Activated CD4-positive, alpha-beta memory T cell treated with anti-CD3 and anti-CD28 coated beads, Interleukin-2, amount 10 ng/mL, durations not matched to agents 7 days and 5 days (primary cell): ENCODE results near the gene CDK5RAP3. TPM values are rescaled to one million over a fixed set of nuclear protein-coding genes. Genes with fewer than 3 reads are reported as not detected.

Source experiments
- CTCF ChIA-PET: fragments of 350-600 bp; sonication (Branson Sonifier 250); formaldehyde crosslinking; loops from one replicate; lab custom pipeline; 2021; ENCODE audit warnings: antibody characterized with exemption, inconsistent platforms; lab: Charles Lee
- POLR2A ChIA-PET: fragments of 350-600 bp; sonication (Branson Sonifier 250); formaldehyde crosslinking; loops from one replicate; lab custom pipeline; 2021; ENCODE audit warnings: antibody characterized with exemption; lab: Charles Lee
- DNase-seq: peaks from one replicate; pipeline ENCODE4 v3.0.0-alpha.2; 2020
- H3K27ac Mint-ChIP-seq: one replicate; pipeline ENCODE4 v1.8.0; 2021; ENCODE audit warnings: mild to moderate bottlenecking, mixed read lengths
- H3K27me3 Mint-ChIP-seq: one replicate; pipeline ENCODE4 v1.8.0; 2021; ENCODE audit warnings: mixed read lengths
- H3K36me3 Mint-ChIP-seq: one replicate; pipeline ENCODE4 v1.8.0; 2021; ENCODE audit warnings: low read depth, mixed read lengths
- H3K4me1 Mint-ChIP-seq: one replicate; pipeline ENCODE4 v1.8.0; 2021; ENCODE audit warnings: mixed read lengths
- H3K4me3 Mint-ChIP-seq: one replicate; pipeline ENCODE4 v1.8.0; 2021; ENCODE audit warnings: mild to moderate bottlenecking, mixed read lengths
- H3K9me3 Mint-ChIP-seq: one replicate; pipeline ENCODE4 v1.8.0; 2021; ENCODE audit warnings: mixed read lengths
- total RNA-seq, 2 experiments: library from RNA; stranded (reverse); gene quantifications; one replicate each; pipeline ENCODE4 v1.2.3, GENCODE V29; 2021

The CDK5RAP3 gene
- total RNA-seq, 2 experiments from 2014 or later = 194 to 205 TPM

GRCh38 chr17:47950448-47950847, 20.5 kb upstream of the CDK5RAP3 start:
- Mint-ChIP-seq H3K4me3 (no peak overlapping the region), H3K27ac (no peak overlapping the region), H3K4me1 (peaks cover 29% of the 10 kb centered on the region), H3K27me3 (no peaks in the 10 kb centered on the region), H3K36me3 (peaks cover 22% of the 10 kb centered on the region), H3K9me3 (no peaks in the 10 kb centered on the region)
- no peak for DNase-seq
- POLR2A ChIA-PET = interaction anchor here (1.2 to 3.2 kb wide), 6 partner anchors 9 to 120 kb away, joined by 3 to 19 read pairs (median 6); partner anchors contain the start of genes CDK5RAP3, PNPO and SP2
- CTCF ChIA-PET = interaction anchor here (0.6 to 12.8 kb wide), 19 partner anchors 9 to 571 kb away, joined by 3 to 229 read pairs (median 5); partner anchors contain the start of genes CDK5RAP3, PNPO and SCRN2

- DNase-seq = no peak
- Mint-ChIP-seq H3K27me3 (no peaks in the 10 kb centered on the region), H3K27ac (no peak overlapping the region), H3K9me3 (no peaks in the 10 kb centered on the region), H3K4me3 (no peak overlapping the region), H3K36me3 (peaks cover 6% of the 10 kb centered on the region), H3K4me1 (peaks cover 15% of the 10 kb centered on the region)
- POLR2A ChIA-PET = interaction anchor here (1.1 to 3.1 kb wide), 3 partner anchors 11 to 57 kb away, joined by 3 to 18 read pairs (median 6); partner anchors contain the start of genes CDK5RAP3, PNPO and SP2
- CTCF ChIA-PET = interaction anchor here (0.8 to 12.8 kb wide), 3 partner anchors 11 to 57 kb away, joined by 4 to 229 read pairs (median 19); partner anchors contain the start of genes CDK5RAP3 and PNPO
Measured at GRCh38 chr17:47952171-47953021, 18.5 kb upstream of the CDK5RAP3 start.

GRCh38 chr17:47953909-47954308, 17.0 kb upstream of the CDK5RAP3 start:
- H3K9me3 Mint-ChIP-seq = no peaks in the 10 kb centered on the region
- no peak overlapping the region for H3K27ac Mint-ChIP-seq
- peaks cover 11% of the 10 kb centered on the region for H3K4me1 Mint-ChIP-seq
- ChIA-PET CTCF (interaction anchor here (1.1 to 5.5 kb wide), 2 partner anchors 16 to 63 kb away, joined by 3 to 32 read pairs; partner anchors contain the start of gene CDK5RAP3), POLR2A (interaction anchor here (1.3 to 1.8 kb wide), 2 partner anchors 17 to 58 kb away, joined by 3 to 6 read pairs; partner anchors contain the start of genes CDK5RAP3 and SP2)
- DNase-seq = no peak
- H3K36me3 Mint-ChIP-seq = peaks cover 3% of the 10 kb centered on the region
- no peak overlapping the region for H3K4me3 Mint-ChIP-seq
- H3K27me3 Mint-ChIP-seq = no peaks in the 10 kb centered on the region

DNA sequence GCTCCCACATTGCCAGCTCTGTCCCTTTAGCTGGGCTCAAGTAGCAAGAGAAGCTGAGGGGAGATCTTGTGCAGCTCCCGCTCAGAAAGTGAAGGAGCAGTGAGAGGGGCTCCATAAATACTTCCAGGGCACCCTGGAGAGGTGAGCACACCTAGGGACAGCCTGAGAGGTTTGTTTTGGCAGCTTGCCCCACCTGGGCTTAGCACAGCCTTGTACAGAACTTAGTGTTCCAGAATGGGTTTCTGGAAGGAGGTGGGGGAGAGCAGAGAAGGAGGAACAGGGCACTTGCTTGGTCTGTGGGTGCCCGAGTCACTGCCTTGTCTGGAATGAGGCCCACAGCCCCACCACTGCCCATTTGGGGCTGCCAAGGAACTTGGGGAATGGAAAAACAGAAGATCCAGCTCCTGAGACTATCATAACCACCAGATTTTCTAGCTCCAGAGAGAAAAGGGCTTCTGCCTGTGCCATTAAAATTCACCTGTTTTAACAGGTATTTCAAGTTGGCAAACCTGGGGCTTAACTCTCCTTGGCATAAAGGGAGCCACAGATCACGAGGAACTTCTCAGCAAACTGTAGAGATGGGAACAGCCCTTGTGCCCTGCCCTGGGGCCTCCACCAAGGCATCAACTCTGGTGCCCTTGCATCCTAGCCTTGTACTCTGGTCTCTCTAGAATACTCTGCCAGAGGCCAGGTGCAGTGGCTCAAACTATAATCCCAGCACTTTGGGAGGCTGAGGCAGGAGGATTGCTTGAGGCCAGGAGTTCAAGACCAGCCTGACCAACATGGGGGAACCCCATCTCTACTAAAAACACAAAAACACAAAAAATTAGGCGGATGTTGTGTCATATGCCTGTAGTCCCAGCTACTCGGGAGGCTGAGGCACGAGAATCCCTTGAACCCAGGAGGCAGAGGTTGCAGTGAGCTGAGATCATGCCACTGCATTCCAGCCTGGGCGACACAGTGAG, 15.1 kb upstream of the CDK5RAP3 start:
- H3K27ac Mint-ChIP-seq = no peak overlapping the region
- no peaks in the 10 kb centered on the region for H3K36me3 Mint-ChIP-seq
- no peaks in the 10 kb centered on the region for H3K9me3 Mint-ChIP-seq
- H3K4me1 Mint-ChIP-seq = no peaks in the 10 kb centered on the region
- CTCF ChIA-PET = interaction anchor here (0.5 to 5.5 kb wide), 4 partner anchors 9 to 76 kb away, joined by 3 to 32 read pairs (median 17); partner anchors contain the start of gene CDK5RAP3
- H3K27me3 Mint-ChIP-seq = no peaks in the 10 kb centered on the region
- POLR2A ChIA-PET = interaction anchor here (1.3 to 1.8 kb wide), 2 partner anchors 15 to 60 kb away, joined by 3 to 6 read pairs; partner anchors contain the start of genes CDK5RAP3 and SP2
- H3K4me3 Mint-ChIP-seq = no peak overlapping the region
- no peak for DNase-seq

DNA sequence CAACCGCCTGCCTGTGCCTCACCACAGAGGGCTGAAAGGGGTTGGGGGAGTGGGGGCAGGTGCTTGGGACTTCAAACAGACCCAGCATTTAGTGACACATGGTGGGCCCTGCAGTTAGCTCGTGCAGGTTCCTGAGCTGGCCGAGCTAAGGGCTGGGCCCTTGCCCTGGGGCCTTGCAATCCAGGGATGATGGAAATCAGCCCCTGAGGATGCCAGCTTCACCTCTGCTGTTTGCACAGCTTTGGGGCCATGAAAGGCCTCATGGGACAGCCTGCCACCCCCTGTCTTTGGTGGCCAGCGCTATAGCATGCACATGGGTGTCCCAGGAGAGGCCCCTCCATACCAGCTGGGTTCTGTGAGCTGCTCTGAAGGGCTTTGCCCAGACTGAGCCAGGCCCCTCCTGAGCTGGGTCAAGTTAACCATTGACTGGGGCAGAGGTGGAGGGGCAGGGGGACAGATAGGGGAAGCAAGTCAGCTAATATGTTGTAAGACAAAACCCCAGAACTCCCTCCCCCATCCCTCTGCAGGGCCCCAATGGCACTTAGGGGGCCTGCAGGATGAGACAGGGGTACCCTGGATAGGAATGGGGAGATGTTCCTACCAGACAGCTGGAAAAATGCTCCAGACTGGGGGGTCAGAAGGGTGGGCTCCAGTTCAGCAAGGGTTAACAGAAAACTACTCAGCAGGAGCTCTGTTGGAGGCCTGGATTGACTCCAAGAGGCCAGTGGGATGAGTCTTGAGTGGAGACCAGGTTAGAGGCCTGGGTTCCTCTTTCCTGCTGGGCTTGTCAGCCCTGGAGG, 13.9 kb upstream of the CDK5RAP3 start:
- H3K4me3 Mint-ChIP-seq = no peak overlapping the region
- no peak overlapping the region for H3K27ac Mint-ChIP-seq
- peaks cover 2% of the 10 kb centered on the region for H3K27me3 Mint-ChIP-seq
- ChIA-PET CTCF (interaction anchor here (4.0 to 5.5 kb wide), 2 partner anchors 11 to 13 kb away, joined by 31 to 32 read pairs; partner anchors contain the start of gene CDK5RAP3), POLR2A (interaction anchor here (1.8 kb wide), 1 partner anchor 14 kb away, joined by 10 read pairs; the partner anchor contains the start of gene CDK5RAP3)
- no peaks in the 10 kb centered on the region for H3K36me3 Mint-ChIP-seq
- no peak for DNase-seq
- H3K9me3 Mint-ChIP-seq = no peaks in the 10 kb centered on the region
- H3K4me1 Mint-ChIP-seq = no peaks in the 10 kb centered on the region

DNA sequence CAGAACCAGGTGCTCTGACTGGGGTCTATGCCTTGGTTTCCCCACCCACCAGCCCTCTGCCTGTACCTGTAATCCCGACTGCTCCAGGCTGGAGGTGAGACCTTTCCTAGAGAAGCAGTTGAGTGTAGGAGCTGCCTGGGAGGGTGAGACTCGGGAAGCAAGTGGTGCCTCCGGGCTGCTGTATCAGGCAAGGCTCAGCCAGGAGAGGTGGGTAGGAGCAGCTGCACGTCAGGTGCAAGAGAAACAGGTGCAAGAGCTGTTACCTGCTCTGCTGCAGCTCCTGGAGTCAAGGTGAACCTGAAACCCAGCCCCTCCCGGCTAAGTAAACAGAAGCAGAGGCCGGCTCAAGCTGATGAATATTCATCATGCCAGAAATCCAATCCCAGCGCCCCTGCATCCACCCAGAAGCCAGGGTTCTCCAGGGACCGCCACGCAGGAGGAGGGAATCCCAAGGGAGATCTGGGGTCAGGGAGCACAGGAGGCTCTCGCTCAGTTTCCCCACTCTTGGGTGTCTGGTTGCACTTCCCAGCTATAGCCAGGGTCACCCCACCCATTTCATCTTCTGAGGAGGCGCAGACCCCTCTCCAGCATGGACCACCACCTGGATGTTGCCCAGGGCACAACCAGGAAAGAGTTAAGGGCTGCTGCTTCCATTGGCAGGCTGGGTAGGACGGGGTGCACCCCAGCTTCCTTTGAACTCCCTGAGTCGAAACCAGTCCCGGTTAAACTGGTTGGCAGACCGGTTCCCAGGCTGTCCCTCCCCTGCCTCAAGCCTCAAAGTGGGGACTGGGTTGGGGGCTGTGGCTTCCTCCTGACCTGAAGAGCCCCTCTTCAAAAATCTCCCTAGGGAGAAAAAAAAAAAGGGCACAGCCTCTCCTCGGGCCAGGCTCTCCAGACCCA, 13.1 kb upstream of the CDK5RAP3 start, which contains the start of gene PRR15L:
PRR15L (minus strand) TSS at position 293 of the 900 bp plus-strand sequence. CDS start 4,649 bp downstream, outside the sequence.
- Mint-ChIP-seq H3K27me3 (peaks cover 2% of the 10 kb centered on the region), H3K9me3 (no peaks in the 10 kb centered on the region), H3K4me3 (no peak within 1 kb of the TSS), H3K4me1 (no peaks in the 10 kb centered on the region), H3K27ac (no peak within 1 kb of the TSS), H3K36me3 (no peaks in the 10 kb centered on the region)
- POLR2A ChIA-PET = interaction anchor here (0.7 to 1.8 kb wide), 2 partner anchors 13 to 42 kb away, joined by 3 to 10 read pairs; partner anchors contain the start of gene CDK5RAP3
- DNase-seq = no peak
- CTCF ChIA-PET = interaction anchor here (0.6 to 5.5 kb wide), 3 partner anchors 11 to 495 kb away, joined by 5 to 32 read pairs (median 31); partner anchors contain the start of gene CDK5RAP3

DNA sequence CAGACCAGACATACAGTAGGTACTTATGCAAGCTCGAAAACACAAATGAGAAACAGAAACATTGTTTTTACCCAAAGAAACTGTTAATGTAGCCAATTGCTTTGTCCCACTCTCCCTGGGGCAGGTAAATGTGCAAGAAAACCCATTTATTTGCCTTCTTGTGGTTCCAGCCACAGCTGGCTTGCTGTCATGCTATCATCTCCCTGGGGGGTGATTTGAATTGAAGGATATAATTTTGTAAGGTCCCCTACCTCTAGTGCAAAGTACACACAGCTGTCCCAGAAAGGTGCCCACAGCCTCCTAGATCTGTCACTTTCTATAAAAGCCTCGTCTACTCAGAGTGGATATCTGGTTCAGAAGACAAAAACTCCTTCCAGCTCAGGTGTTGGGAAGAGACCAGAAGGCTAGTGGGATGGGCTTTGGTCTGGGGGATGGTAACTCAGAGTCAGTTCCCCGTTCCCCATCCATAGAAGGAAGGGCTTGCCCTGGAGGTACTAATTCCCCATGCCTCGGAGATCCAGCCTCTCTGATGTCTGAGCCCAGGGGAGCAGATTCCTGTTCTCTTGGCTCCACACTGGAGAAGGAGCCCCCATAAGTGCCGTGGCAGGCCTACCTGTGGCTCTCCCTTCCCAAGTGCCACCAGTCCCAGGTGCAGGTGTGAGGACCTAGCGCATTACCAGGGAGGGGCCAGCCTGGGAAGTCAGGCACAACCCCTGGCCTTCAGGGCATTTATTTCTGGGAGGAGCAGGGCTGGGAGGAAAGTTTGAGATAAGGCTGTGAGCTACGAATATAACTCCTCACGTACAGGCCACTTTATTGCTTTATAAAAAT, 10.9 kb upstream of the CDK5RAP3 start:
- Mint-ChIP-seq H3K27me3 (peaks cover 2% of the 10 kb centered on the region), H3K27ac (no peak overlapping the region), H3K9me3 (no peaks in the 10 kb centered on the region), H3K36me3 (no peaks in the 10 kb centered on the region), H3K4me1 (no peaks in the 10 kb centered on the region), H3K4me3 (no peak overlapping the region)
- no peak for DNase-seq
- CTCF ChIA-PET = interaction anchor here (1.1 to 2.0 kb wide), 5 partner anchors 10 to 13 kb away, joined by 4 to 8 read pairs (median 4); no protein-coding TSS in a partner anchor
- POLR2A ChIA-PET = interaction anchor here (0.6 to 3.6 kb wide), 3 partner anchors 11 to 129 kb away, joined by 3 to 14 read pairs (median 4); partner anchors contain the start of genes CDK5RAP3, LRRC46 and MRPL10

DNA sequence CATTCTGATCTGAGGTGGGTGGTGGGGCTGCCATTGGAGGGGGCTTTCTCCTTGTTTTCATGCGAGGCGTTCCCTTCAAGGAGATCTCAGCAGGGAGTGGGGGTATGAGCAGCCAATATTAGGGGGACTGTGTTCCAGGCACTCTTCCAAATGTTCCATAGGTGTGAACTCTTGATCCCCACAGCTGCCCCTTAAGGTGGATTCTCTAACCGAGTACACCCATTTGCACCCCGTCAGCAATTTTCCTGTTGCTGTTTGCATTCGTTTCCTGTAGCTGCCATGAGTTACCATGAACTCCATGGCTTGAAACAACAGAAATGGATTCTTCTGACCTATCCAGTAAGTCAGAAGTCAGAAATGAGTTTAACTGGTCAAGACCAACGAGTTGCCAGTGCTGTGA, 9.5 kb upstream of the CDK5RAP3 start:
- DNase-seq = no peak
- H3K9me3 Mint-ChIP-seq = no peaks in the 10 kb centered on the region
- no peak overlapping the region for H3K27ac Mint-ChIP-seq
- no peaks in the 10 kb centered on the region for H3K4me1 Mint-ChIP-seq
- ChIA-PET CTCF (interaction anchor here (0.8 to 1.8 kb wide), 3 partner anchors 9 to 16 kb away, joined by 3 to 9 read pairs (median 4); partner anchors contain the start of gene CDK5RAP3), POLR2A (interaction anchor here (1.0 to 3.6 kb wide), 2 partner anchors 9 to 11 kb away, joined by 3 to 14 read pairs; partner anchors contain the start of gene CDK5RAP3)
- H3K27me3 Mint-ChIP-seq = peaks cover 2% of the 10 kb centered on the region
- no peak overlapping the region for H3K4me3 Mint-ChIP-seq
- no peaks in the 10 kb centered on the region for H3K36me3 Mint-ChIP-seq

GRCh38 chr17:47962901-47963300, 8.0 kb upstream of the CDK5RAP3 start:
- no peak for DNase-seq
- POLR2A ChIA-PET = interaction anchor here (3.6 kb wide), 1 partner anchor 8 kb away, joined by 14 read pairs; the partner anchor contains the start of gene CDK5RAP3
- no peaks in the 10 kb centered on the region for H3K36me3 Mint-ChIP-seq
- H3K4me3 Mint-ChIP-seq = no peak overlapping the region
- no peak overlapping the region for H3K27ac Mint-ChIP-seq
- peaks cover 2% of the 10 kb centered on the region for H3K27me3 Mint-ChIP-seq
- H3K9me3 Mint-ChIP-seq = no peaks in the 10 kb centered on the region
- CTCF ChIA-PET = interaction anchor here (1.8 kb wide), 1 partner anchor 8 kb away, joined by 9 read pairs; the partner anchor contains the start of gene CDK5RAP3
- no peaks in the 10 kb centered on the region for H3K4me1 Mint-ChIP-seq
